HG02840 (cell line): ENCODE data around the gene PTPRD.

Source experiments
- ATAC-seq: cut with Tn5 transposase; IDR thresholded peaks from one replicate; pipeline ENCODE4 v1.9.1; 2021; ENCODE audit warnings: mild to moderate bottlenecking, moderate library complexity, moderate number of reproducible peaks; ENCODE audit not compliant: unreplicated experiment, low FRiP score

Gene PTPRD

DNA sequence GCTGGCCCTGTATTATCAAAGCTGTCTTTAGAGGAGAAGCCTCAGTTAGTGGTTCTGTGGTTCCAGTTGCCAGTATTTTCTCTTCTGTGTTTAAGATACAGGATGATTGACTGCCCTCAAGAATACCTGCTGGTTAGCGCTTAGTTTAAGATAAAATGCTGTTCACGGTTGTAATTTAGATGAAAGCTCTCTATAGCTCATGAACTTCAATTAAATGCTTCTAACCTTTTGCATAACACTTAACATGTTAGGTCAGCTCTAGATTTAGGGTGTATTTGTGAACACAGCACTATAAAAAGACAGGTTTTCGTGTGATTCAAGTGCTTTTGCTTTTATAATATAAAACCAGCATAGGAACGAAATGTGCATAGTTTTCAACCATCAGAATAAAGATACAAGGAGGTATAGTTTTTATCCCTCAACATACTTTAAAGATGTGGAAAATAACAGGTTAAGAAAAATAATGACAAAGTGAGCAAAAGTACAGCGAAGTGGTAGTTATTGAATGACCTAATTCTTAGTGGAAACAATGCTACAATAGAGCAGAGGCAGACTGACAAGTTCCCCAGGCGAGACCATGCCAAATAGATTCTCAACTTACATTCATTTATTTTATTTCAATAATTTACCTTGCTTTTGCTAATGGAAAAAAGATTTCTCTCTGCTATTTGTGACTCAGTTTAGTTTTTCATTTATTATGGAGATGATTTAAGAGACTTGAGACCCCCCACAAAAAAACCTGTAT is 2210.7 kb downstream of the PTPRD start:
- no peak for ATAC-seq

DNA sequence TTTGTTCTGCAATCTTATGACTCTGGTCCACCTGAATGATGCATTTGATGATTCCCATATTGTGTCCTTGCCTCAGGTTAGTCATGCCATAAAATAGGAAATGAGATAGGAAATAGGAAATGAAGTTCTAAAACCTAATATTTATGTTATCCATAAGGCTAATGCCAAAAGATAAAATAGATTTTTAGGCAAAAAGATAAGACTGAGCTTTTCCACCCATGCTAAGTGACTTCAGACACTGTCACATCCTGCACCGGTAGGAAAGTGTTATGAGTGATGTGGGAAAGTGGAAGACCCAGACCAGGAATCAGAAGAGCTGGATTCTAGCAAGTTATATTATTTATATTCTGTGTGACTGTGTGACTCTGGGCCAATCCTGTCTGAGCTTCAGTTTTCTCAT is 2212.4 kb downstream of the PTPRD start:
- no peak for ATAC-seq

GRCh38 chr9:8395022-8395421 is 2217.8 kb downstream of the PTPRD start:
- no peak for ATAC-seq

DNA sequence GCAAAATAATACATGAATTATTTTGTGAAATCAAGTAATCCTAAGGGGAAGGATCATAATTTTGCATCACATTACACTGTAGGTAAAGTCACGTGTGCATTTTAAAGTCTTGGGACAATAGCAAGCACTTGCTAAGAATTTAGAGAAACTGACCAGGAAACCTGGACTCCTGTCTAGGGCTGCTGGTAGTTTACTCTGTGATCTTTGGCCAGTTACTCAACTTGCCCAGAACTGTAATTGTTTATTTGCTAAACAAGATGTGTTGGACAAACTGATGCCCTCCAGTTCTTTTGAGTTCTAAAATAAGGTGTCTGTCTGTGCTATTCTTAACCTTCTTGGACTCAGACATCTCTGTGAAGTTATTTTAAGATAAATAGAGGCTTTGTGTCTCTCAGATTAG is 2218.5 kb downstream of the PTPRD start:
- no peak for ATAC-seq

GRCh38 chr9:8392866-8393265 is 2219.9 kb downstream of the PTPRD start:
- ATAC-seq, result no peak

DNA sequence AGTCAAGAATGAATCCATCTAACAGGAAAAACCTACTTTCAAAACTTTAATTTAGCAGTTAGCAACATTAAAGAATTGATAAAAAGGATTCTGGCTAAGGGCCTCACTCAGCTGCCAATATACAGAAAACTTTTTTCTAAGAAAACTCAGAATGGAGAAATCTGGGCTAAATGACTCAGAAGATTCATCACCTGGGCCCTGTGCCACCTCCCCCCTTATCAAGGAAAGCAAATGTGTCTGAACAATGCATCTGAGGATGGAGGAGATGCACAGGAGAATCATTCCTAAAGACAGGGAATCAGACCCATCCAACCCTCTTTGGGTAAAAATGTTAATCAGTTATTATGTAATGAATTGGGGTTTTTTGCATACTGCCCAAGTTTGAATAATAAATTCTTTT is 2221.2 kb downstream of the PTPRD start:
- ATAC-seq, result no peak

DNA sequence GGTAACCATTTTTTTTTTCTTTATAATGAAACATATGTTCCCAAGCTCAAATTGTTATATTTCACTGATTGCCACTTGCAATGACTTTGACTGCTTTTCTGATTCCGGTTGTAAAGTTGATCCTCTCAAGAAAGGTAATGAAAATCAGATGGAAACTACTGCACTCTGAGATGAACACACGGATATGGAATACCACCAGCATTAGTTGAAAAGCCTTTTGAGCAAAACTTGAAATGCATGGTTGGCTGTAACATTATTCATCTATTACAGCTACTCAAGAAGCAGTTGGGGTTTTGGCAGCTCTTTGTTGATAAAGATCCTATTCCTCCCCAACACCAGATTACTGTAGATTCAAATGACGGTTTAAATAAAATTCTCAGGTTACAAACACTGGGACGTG is 2221.7 kb downstream of the PTPRD start:
- ATAC-seq, result no peak

DNA sequence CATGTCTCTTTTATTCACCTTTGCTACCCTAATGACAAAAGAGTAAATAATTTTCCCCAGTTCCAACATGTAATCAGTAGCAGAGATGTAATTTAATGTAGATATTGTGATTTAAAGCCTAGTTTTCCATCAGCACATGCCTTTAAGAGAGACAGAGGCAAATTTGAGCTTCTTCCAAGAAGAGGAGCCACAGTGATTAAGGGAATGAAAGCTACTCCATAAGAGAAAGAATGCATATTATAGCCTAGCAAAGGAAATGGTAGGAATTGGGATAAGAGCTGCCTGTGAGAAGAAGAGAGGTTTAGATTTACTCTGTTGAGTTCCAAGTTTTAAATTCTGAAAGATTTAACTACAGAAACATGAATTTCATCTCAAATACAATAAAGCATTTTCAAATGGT is 2222.2 kb downstream of the PTPRD start:
- no peak for ATAC-seq

GRCh38 chr9:8389531-8389930 is 2223.3 kb downstream of the PTPRD start:
- no peak for ATAC-seq

GRCh38 chr9:8388132-8388531 is 2224.7 kb downstream of the PTPRD start:
- ATAC-seq, result no peak

DNA sequence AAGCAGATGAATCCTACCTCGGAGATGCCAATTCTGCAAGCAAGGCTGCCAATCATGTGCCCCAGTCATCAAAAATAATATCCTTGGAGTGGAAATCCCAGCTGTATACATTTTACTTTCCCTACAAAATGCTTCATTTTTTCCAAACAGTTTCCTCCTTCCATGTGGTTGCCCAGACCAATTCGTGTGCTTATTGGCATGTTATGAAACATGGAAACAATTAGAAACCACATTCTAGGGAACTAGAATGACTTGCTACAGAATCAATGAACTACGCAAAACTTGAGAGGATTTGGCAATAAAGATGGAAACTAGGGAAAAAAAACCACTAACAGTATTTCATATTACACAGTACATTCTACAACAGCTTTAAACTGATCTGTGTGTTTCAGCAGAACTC is 2228.7 kb downstream of the PTPRD start:
- ATAC-seq, result no peak

DNA sequence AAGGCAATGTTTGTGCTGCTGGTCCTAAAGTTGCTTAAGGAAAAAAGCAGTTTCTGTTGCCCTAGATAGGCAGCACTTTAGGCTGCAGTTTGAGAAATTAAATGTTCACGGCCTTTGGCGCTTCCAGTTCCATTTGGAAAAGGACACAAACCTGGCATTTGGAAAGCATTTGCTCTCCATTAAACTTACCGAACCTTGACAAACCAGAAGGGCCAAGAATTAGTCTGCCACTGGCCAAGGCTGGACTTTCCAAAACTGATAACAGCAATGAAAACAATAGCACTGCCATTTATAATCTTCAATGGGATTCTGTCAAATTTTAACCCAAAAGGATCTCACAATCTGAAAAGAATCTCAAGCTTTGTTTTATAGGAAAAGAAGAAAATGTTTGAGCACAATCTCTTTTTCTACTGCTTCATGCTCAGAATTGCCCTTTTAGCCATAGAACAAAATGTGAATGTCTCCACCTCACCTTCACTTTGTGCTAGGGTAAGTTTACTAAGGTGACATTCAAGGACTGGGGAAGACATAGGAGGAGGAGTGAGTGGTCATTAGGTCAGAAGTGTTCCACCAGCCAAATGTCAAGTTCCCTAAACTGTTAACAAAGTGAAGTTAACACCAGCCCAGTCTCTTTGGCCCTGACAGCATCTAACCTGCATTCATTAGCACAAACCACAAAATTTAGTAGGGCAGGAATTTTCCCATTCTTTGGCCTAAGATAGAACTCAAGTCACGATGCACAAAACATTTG is 2229.8 kb downstream of the PTPRD start:
- ATAC-seq, result no peak

- ATAC-seq, result no peak
These were observed 2230.5 kb downstream of the PTPRD start for GRCh38 chr9:8382266-8382665.

DNA sequence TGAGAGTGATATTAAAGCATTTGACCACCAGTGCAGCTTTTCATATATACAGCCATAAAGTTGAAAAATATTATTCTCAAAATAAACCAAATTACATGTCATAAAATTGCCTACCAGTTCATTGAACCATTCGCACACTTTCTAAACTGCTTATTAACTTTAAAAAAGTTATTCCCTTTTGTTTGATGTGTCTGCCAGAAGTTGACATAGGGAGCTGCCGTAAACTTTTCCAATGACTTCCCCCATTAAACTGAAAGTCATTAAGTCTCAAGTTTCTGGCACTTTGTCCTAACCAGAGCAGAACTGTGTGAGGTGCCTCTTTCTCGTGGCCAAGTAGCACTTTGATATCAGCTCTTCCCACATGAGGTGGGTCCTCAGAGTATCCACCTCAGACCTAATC is 2231.2 kb downstream of the PTPRD start:
- ATAC-seq, result no peak

DNA sequence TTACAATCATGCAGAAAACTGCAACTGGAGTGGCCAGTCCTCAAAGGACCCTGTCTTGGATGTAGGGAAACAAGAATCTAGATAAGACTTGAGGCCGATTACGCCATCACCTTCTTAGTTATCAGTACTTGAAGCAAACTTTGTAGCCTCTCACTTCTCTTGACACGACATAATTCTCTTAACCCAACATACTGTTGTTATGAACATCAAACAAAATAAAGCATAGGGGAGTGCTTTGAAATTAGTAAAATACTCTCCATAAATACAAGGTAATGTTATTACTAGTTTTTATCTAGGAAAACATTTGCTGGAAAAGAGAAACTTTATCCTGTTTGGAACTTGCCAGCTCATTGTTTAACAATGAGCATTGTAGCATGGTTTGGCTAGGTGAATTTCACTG is 2238.3 kb downstream of the PTPRD start:
- no peak for ATAC-seq

DNA sequence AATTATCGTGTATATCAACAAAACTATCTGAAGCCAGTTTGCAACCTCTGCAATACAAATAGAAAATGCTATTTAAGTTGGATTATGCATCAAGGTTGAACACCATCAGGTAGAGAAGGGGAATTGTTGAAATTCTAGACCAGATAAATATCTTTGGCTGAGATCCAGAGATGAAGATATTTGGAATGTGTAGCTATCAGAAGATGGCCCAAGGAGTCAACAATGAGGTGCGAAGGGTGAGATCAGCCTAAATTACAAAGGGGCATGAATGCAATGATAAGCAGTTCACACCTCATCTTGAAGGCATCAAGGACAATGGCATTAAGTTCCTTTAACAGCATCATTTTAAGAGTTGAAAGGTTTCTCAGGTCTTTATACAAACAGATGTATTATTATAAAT is 2241.1 kb downstream of the PTPRD start:
- ATAC-seq, result no peak

GRCh38 chr9:8366161-8366926 is 2246.5 kb downstream of the PTPRD start:
- ATAC-seq, result no peak

DNA sequence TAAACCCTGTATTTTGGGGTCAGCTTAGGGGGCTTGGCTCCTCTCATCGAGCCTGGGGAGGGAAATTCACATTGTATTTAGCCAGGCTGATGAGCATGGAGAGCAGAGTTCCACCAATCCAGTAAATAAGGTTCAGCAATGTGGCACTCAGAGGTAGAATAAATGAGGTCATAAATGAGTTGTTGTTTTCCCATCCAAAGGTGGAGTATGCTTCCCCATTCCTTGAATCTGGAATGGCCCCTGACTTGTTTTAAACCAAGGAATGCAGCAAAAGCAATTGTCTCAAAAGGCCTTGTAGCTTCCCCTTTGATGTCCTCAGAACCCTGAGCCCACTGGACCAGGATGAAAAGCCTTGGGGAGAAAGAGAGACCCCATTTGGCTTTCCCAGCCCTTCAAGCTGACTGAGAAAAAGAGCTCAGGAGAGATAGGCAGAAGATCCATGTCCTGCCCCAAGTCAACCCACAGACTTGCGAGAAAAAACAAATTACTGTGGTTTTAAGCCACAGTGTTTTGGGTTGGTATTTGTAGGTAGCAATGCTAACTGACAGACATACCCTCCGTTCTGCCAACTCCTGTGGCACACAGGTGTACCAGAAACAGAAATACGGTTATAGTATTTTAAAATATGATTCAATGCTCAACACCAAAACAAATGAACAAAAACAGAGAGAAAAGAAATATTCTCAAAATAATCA is 2247.2 kb downstream of the PTPRD start:
- no peak for ATAC-seq

DNA sequence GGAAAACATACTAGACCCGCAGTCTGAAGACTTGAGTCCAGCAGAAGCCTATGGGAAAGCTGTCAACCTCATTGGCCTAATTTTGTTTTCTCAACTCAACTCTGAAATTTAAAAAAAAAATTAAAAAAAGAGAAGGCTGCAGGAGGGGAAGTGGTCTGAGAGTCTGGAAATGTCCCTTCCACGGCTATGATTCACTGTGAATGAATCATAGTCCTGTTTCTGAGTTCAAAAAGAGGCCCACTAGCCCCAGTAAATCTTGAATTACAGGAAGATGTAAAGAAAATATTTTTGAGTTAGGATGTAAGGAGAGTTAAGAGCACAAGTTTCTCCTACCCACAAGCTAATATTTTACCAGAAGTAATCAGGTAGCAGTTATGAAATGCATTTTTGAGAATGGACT is 2247.8 kb downstream of the PTPRD start:
- no peak for ATAC-seq

DNA sequence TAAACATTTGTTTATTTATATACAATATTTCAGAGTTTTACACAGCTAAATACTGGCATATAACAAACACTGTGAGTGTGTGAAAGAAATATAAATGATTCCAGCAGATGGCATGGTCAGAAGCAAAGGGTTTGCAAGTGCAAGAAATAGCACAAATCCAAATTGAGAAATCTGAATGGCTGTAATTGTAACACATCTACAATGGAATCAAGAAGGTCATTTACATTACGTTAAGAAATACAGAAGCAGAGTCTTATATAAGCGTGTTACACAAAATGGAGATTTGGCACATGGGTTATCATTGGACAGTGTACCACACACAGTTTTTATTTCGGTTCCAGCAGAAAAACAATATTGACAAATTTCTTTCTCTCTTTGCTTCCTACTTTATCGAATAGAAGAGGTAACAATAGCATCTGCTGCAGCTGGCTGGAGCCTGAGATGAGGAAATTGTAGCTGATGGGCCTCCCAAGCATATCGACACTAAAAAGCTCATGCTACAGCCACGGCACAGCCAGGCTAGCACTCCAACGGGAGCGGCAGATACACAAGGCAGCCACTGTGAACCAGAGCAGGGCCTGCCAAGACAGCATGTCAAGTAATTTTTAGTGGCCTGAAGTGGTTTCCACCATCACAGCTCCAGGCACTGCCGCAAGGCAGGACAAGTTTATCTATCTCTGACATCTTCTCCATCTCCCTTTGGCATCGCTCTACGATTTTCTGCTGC is 2248.6 kb downstream of the PTPRD start:
- ATAC-seq, result no peak
